ENCODE results near the gene LYRM4. TPM values are rescaled to one million over a fixed set of nuclear protein-coding genes. Genes with fewer than 3 reads are reported as not detected.
A peak's percentile ranks its signal among the peaks of the same experiment; 100 is the strongest.

Gene LYRM4
- total and polyA plus RNA-seq, 9 of the 15 experiments (the other 6 are each of a cell fraction or from before 2014, with no cell fraction given): 24.2 to 69.4 (median 41.8) TPM

DNA sequence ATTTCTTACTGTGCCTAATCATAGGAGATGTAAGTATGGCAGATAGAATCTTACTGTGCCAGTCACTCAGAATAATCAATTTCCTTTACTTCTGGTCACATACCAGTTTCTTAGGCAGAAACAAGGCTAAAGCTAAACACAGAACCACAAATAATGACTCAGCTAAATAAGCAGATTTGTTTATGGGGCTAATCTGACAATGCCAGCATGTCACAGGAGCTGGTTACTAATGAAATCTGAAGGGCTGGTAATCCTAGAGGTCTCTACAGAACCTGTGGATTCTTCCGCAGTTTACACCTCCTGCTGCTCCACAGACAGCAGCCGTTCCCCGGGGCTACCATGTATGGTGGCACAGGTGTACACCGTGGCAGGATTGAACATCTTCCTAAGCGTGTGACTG lies 80.8 kb downstream of the LYRM4 start (continued):
- TF ChIP-seq, protein P1, sequence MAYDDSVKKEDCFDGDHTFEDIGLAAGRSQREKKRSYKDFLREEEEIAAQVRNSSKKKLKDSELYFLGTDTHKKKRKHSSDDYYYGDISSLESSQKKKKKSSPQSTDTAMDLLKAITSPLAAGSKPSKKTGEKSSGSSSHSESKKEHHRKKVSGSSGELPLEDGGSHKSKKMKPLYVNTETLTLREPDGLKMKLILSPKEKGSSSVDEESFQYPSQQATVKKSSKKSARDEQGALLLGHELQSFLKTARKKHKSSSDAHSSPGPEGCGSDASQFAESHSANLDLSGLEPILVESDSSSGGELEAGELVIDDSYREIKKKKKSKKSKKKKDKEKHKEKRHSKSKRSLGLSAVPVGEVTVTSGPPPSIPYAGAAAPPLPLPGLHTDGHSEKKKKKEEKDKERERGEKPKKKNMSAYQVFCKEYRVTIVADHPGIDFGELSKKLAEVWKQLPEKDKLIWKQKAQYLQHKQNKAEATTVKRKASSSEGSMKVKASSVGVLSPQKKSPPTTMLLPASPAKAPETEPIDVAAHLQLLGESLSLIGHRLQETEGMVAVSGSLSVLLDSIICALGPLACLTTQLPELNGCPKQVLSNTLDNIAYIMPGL (CRISPR knock-in tag; IDR thresholded peaks at IDR 0.05): no peak
- TF ChIP-seq, protein P2, sequence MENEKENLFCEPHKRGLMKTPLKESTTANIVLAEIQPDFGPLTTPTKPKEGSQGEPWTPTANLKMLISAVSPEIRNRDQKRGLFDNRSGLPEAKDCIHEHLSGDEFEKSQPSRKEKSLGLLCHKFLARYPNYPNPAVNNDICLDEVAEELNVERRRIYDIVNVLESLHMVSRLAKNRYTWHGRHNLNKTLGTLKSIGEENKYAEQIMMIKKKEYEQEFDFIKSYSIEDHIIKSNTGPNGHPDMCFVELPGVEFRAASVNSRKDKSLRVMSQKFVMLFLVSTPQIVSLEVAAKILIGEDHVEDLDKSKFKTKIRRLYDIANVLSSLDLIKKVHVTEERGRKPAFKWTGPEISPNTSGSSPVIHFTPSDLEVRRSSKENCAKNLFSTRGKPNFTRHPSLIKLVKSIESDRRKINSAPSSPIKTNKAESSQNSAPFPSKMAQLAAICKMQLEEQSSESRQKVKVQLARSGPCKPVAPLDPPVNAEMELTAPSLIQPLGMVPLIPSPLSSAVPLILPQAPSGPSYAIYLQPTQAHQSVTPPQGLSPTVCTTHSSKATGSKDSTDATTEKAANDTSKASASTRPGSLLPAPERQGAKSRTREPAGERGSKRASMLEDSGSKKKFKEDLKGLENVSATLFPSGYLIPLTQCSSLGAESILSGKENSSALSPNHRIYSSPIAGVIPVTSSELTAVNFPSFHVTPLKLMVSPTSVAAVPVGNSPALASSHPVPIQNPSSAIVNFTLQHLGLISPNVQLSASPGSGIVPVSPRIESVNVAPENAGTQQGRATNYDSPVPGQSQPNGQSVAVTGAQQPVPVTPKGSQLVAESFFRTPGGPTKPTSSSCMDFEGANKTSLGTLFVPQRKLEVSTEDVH (IDR thresholded peaks at IDR 0.05; ENCODE audit: low read depth, partially characterized antibody): no peak
- TF ChIP-seq C11orf30 (IDR thresholded peaks at IDR 0.05; ENCODE audit: low read depth): peak; percentile 86
- peak; percentile 90 for TF ChIP-seq ZNF316 (IDR thresholded peaks at IDR 0.05)
- TF ChIP-seq BACH1 (tag; IDR thresholded peaks at IDR 0.05): peak; percentile 89
- TF ChIP-seq, protein P3, sequence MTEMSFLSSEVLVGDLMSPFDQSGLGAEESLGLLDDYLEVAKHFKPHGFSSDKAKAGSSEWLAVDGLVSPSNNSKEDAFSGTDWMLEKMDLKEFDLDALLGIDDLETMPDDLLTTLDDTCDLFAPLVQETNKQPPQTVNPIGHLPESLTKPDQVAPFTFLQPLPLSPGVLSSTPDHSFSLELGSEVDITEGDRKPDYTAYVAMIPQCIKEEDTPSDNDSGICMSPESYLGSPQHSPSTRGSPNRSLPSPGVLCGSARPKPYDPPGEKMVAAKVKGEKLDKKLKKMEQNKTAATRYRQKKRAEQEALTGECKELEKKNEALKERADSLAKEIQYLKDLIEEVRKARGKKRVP (CRISPR knock-in tag; IDR thresholded peaks at IDR 0.05): no peak
- TF ChIP-seq NFATC3 (IDR thresholded peaks at IDR 0.05): no peak
- no peak; the same call in 1 of the 2 replicates for TF ChIP-seq ARID1B (IDR thresholded peaks at IDR 0.05)
- TF ChIP-seq KAT8 (IDR thresholded peaks at IDR 0.05; ENCODE audit: low read depth): no peak
- TF ChIP-seq ZNF274 (IDR thresholded peaks at IDR 0.05; ENCODE audit: borderline replicate concordance, low read depth, low read length): no peak
- no peak for TF ChIP-seq ARHGAP35 (IDR thresholded peaks at IDR 0.05; ENCODE audit: partially characterized antibody)
- TF ChIP-seq, protein P4, sequence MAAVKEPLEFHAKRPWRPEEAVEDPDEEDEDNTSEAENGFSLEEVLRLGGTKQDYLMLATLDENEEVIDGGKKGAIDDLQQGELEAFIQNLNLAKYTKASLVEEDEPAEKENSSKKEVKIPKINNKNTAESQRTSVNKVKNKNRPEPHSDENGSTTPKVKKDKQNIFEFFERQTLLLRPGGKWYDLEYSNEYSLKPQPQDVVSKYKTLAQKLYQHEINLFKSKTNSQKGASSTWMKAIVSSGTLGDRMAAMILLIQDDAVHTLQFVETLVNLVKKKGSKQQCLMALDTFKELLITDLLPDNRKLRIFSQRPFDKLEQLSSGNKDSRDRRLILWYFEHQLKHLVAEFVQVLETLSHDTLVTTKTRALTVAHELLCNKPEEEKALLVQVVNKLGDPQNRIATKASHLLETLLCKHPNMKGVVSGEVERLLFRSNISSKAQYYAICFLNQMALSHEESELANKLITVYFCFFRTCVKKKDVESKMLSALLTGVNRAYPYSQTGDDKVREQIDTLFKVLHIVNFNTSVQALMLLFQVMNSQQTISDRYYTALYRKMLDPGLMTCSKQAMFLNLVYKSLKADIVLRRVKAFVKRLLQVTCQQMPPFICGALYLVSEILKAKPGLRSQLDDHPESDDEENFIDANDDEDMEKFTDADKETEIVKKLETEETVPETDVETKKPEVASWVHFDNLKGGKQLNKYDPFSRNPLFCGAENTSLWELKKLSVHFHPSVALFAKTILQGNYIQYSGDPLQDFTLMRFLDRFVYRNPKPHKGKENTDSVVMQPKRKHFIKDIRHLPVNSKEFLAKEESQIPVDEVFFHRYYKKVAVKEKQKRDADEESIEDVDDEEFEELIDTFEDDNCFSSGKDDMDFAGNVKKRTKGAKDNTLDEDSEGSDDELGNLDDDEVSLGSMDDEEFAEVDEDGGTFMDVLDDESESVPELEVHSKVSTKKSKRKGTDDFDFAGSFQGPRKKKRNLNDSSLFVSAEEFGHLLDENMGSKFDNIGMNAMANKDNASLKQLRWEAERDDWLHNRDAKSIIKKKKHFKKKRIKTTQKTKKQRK (IDR thresholded peaks at IDR 0.05; ENCODE audit: borderline replicate concordance, low read depth, low read length): no peak
- TF ChIP-seq, protein P5, sequence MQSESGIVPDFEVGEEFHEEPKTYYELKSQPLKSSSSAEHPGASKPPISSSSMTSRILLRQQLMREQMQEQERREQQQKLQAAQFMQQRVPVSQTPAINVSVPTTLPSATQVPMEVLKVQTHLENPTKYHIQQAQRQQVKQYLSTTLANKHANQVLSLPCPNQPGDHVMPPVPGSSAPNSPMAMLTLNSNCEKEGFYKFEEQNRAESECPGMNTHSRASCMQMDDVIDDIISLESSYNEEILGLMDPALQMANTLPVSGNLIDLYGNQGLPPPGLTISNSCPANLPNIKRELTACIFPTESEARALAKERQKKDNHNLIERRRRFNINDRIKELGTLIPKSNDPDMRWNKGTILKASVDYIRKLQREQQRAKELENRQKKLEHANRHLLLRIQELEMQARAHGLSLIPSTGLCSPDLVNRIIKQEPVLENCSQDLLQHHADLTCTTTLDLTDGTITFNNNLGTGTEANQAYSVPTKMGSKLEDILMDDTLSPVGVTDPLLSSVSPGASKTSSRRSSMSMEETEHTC (IDR thresholded peaks at IDR 0.05): no peak

All from K562 (cell line).